Erythroblast (primary cell): ENCODE data around the gene LRIG1.

ENCODE experiments used
- GATA1 ChIP-seq: IDR thresholded peaks from 2 replicates; pipeline ENCODE4 v1.6.1; 2011; ENCODE audit warnings: low read depth, mild to moderate bottlenecking, control low read depth, low read length, moderate library complexity
- POLR2A ChIP-seq: IDR thresholded peaks from 2 replicates; pipeline ENCODE4 v1.6.1; 2011; ENCODE audit warnings: mild to moderate bottlenecking, low read length

DNA sequence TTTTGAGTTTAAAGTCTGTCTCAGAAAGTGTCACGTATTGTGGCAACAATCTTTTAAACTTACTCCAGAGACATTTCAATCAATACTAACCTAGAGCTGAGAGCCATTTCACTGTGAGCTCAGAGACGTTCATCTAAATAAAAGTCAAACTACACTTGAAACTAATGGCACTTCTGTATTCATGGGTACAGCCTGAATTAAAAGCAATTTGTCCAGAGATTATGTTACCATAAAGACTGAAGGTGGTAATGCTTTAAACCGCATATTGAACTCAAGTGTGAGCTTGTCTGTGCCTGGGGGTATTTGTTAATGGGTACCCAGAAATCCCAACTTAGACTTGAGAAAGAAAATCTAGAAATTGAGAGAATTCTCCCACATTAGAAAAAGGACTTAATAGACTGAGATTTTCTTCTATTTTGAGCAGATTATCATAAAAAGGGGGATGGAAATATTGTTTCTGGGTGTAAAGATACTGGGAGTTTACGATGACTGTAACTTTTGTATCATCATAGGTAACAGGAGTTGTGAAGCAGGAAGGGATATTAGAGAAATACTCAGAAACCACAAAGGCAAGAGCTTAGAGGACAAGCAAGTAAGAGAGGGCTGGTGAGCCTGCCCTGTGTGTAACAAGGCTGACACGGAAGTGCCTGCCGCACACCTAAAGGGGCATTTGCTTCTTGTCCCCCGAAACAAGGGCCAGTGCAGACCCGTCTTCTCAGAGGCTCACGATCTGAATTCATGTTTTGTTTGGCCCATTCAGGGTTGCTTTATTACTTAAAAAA, 36.9 kb downstream of the LRIG1 start:
- TF ChIP-seq POLR2A, result no peak
- TF ChIP-seq GATA1, result no peak
